HG03066 (cell line): ENCODE measurements around the gene KLHL3.

ENCODE experiments used
- ATAC-seq: cut with Tn5 transposase; IDR thresholded peaks from one replicate; pipeline ENCODE4 v1.9.1; 2021; ENCODE audit warnings: low read depth; ENCODE audit not compliant: unreplicated experiment

Gene KLHL3

DNA sequence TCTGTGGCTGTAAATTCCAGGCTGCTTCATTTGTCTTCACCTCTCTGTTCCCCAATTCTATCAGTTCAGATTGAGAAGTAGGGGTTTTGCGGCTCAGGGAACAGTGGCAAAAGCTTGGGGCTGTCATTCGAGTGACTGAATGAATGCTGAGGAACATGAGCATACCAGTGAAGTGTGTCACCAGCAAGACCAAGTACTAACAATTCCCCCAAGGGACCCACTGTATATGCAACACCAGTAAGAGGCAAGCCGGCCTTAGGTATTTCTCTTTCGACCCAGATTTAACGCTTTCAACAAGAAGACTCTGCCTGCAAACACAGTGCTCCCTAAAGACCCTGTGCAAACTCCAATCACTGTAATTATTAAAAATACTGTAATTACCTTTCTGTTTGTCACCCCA is 25.8 kb downstream of the KLHL3 start:
- ATAC-seq, result no peak

DNA sequence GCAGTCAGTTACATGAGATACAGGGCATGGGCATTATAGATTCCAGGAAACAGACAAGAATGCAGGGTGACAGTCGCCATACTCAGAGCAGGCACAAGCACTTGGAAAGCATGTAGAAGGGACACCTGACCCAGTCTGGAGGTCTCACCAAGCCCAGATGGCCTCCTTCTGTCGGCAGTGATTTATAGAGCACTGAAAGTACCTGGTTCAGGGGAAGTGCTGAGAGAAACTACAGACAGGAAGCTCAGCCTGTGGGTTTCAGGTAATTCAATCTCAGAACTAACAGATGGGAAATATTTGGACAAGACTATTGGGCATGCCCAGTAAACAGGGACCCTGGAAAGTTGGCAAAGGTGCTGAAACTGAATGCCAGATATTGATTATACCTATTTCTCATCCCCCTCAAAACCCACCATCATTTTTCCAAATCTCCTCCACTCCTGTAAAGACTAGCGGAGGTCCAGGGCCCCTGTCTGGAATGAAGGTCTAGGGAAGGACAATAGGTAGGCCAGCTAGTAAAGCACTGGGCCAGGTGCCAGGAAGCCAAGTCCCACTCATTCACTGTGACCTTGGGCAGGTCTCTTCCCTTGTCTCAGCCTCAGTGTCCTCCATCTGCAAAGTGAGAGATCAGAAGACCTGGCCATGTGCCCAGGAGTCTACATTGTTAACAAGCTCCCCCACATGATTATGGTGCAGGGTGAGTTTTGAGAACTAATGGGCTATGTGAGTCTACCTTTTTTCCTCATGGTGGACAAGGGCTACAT is 26.9 kb downstream of the KLHL3 start:
- ATAC-seq, result no peak

DNA sequence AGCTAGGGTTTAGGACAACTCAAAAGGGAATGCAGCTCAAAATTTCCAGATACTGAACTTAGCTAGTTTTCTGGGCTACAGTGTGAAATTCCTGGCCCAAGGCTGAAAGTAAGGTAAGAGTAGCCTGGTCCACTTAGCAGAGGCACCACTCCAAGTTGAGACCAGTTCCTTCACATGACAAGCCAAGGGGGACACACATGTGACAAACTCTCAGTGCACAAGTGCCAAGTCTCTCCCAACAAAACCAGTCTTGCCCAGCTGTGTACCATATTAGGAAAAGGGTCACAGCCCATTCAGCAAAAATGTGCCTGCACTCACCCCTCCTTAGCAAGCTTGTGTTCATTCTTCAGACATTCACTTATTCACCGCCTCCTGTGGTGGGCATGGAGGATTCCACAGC is 27.8 kb downstream of the KLHL3 start:
- ATAC-seq, result no peak

DNA sequence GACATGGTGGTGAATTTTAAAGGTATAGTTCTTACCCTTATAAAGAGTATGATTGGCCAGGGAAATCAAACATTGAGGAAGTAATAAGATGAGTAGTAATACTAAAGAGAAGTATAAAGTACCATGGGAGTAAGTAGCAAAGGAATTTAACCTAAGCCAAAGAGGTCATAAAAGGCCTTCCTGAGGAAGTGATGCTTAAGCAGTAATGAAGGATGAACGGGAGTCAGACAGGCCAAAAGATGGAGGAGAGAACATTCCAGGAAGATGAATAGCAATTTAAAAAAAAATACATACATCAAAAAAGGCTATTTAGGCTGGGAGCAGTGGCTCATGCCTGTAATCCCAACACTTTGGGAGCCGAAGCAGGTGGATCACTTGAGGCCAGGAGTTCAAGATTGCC is 29.0 kb downstream of the KLHL3 start:
- no peak for ATAC-seq

DNA sequence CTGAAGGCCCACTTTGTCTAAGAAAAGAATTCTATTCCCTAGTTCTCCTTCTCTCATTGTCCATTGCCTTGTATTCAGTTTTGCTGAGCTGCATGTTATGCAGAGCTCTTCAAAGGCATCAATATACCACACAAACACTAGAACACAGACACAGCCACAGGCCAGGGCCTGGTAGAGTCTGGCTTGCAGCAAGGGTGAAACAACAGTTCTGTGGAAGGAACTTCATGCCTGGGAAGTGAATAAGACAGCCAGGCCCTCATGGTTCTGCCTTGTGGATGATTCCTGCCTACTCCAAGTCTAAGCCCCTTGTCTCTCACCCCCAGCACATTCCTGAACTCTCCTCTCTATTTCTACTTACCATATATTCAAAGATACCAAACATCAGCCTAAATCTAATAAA is 30.8 kb downstream of the KLHL3 start:
- ATAC-seq, result no peak

DNA sequence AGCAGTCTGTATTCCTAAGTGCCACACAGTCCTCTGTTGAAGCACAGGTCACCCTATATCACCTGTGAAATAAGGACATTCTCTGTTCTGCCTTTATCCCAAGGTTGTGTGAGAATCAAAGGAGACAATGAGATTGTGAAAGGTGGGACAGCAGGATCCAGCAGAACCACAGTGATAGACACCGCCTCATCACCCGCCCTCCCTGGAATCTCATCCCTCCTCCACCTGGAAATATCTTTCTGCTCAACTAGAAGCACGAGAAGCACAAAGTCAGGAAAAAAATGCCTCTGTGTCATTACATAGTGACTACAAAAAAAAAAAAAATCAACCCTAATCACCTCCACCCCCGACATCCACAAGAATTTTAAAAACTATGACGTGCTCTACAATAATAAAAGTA is 32.3 kb downstream of the KLHL3 start:
- ATAC-seq, result no peak

DNA sequence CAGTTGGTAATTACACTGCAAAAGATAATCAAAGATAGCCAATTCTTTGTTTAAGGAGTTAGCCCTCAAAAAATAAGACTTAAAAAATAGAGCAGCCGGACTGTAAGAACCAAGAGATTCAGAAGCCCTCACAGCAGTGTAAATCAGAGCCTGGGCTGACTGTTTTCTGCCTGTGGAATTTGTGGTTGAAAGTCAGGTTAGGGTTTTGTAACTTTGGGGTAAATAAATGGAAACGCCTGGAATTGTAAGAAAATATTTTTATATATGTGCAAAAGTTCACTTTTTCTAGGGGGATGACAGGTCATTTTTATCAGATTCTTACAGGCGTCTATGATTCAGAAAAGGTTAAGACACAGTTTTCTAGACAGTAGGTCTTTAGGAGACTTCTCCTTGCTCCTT is 35.6 kb downstream of the KLHL3 start:
- no peak for ATAC-seq

DNA sequence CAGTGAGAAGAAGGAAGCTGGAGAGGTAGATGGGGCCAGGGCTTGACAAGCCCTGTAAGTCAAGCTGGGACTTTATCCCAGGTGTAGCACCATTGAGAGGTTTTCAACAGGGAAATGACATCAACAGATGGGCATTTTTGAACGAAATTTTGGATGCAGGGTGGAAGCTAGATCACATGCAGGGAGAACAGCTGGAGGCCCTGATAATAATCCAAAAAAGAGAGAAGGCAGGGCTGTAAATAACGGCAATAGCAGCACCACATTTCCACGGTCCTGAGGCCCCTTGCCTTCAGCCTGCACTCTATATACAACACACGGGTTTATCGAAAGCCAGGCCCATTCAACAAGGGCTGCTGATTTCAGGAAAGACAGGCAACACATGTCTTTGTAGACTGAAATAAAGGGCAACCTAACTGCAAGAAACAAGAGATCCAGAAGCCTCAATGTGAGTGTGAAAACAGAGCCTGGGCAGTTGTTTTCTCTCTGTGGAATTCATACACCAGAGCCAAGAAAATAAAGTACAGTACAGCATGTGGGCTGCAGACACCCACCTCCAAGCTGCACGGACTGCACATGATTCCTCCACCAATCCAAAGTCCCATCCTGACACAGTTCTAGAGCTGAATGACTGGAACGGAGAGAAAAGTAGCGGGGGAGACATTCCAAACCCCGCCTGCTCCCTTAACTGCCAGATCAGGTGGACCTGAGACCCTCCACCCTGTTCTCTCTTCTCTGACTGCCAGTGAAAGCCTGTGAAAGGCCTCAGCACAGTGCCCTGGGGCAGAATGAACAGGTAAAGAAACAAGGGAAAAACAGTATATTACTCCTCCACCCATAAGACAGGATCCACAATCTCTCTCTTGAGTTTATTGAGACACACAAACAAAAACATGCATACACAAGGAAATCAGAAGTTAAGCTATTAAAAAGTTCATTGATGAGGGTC is 36.3 kb downstream of the KLHL3 start:
- no peak for ATAC-seq

DNA sequence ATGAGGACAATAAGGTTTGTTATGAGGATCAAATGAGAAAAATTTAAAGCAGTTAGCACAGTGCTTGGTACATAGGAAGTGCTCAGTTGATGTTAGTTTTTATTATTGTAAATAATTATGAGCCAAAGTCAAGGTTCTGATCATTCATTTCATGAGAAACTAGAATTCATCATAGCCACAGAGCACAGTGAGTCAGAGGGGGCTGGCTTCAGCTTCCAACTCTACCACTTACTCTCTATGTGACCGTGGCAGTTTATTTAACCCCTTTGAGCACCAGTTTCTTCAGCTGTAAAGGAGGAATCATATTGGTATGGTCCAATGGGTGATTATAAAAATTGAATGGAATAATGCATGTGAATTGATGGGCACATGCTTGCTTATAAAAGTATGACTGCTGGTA is 39.4 kb downstream of the KLHL3 start:
- no peak for ATAC-seq

DNA sequence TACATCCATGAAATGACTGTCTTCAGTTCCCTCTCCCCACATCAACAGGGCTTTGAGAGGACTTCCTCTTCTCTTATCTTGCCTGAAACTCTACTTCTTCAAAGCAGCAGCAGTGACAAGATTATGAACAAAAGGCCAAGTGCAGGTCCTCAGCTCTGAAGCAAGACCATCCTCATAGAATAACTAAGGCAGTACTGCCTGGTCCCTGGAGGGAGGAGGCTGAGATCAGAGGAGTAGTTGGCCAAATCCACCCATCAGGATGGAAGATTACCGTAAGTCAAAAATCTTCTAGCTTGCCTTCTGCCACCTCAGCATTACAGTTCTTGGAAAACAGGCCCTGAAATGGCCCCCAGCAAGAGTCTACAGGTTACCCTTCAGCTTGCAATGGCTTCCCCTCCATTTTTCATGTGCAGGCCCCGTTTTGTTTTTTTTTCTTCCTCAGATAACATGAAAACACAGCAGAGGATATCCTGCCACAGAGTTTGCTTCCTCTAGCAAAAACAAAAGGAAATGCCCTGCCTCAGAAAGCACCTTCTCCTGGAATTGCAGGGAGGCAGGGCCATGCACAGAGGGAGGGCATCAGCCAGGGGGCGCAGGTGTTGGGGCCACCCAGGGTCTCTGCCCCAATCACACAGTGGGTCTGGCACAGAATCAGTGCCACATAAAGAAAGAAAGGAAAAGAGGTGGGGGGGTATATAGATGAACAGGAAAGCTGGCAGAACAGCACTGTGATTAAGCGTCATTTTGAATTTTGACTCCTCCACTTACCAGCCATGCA is 40.0 kb downstream of the KLHL3 start:
- no peak for ATAC-seq

DNA sequence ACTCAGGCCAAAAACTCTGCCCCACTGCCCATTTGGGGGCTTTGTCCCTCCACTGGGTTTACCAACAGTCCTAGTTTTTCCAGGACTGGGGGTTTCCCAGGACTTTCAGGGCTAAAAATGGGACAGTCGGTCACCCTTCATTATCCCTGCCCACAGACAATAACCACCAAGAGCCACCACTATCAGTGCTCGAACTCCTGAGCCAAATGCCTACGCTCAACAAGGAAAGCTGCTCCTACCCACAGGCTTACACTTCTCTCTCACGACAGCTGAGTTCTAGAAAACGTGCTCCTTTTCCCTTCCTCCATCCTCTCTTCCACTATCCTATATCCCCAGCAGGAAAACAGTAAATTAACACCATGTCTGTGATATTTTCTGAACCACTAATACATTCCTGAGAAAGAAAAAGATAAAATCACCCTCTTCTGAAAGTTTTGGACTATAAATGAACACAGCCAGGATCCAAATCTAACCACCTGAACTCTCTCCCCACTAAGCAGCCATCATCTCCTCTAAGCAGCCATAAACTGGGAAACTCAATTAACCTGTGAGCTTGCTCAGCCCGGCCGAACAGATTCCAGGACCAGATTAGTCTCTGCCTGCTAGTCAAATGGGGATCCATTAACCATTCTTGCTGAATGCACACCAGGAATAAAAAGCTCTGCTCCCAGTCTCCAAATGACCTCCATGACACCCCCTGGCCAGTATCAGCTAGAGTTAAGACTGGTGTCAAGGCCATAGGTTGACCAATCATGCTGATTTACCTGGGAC is 41.8 kb downstream of the KLHL3 start:
- ATAC-seq, result no peak

DNA sequence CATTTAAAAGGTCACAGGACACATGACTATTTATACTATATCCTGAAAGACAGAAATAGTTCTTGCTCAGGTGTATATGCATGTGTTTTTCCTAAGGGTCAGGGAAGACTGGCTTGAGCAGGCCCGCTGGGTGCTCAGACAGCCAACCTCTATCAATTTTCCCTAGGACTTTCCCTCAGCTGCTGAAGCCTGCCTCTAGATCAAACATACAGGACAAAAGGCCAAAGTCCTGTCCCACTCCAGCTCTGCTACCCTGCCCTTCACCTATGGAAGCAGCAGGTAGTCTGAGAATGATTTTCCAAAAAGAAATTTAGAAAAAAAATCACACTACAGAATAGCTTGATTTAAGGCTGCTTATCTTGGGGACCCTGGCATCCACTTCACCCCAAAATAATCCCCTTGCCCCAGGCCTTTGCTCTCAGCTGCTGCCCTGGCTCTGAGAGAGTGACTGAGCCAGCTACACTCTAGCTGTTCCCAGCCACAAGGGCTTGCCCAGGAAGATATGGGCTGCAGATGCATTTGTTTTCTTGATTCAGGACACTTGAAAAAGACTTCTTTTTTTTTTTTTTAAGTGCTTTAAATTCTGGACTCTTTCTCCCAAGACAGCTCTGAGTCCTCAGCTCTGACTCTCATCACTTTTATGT is 42.5 kb downstream of the KLHL3 start:
- ATAC-seq, result no peak

DNA sequence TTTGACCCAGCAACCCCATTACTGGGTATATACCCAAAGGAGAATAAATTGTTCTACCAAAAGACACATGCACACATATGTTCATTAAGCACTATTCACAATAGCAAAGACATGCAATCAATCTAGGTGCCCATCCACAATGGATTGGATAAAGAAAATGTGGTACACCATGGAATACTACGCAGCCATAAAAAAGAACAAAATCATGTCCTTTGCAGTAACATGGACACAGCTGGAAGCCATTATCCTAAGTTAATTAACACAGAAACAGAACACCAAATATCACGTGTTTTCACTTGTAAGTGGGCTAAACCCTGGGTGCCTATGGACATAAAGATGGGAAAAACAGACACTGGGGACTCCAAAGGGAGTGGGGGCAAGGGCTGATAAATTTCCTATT is 46.6 kb downstream of the KLHL3 start:
- no peak for ATAC-seq

DNA sequence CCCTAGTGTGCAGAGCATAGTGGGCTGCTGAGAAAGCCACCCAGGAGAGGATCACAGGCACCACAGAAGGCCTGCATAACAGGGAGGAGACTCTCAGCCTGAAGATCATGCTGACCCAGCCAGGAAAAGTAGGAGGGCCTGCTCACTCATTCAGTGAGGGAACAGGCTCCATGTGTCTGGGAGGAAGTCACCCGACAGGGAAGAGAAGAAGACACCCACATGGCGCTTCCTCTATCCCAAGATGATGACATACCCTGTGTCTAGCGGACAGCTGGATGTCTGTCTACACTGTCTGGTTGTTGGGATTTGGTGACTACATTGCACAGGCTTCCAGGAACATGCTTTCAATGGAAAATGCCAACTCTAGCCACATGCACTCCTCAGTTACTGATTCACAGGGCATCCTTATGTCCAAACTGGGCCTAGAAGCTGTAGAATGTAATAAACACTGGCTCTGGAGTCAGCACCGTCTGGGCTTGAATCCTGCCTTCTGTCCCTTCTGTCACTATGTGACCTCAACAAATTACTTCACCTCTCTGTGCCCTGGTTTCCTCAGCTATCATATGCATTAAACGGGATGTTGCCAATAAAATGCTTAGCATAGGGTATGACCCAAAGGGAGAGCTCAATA is 47.6 kb downstream of the KLHL3 start:
- no peak for ATAC-seq

DNA sequence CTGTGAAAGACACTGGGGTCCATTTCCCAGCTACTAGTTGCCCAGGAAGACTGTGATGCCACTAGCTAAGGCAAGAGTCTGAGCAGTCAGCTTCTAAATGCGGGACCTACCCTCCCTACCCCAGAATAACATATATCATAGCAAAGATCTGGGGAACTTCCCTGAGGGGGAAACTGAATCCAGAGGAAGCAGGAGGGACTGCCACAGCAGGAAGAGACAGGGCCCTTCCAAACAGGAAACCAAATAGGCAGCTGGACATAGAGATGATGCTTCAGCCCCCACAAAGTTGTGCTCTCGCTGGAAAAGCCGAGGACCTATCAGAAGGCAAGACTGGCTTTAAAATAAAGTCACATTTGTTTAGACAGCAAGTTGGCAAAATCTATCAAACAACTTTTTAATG is 51.1 kb downstream of the KLHL3 start:
- no peak for ATAC-seq

DNA sequence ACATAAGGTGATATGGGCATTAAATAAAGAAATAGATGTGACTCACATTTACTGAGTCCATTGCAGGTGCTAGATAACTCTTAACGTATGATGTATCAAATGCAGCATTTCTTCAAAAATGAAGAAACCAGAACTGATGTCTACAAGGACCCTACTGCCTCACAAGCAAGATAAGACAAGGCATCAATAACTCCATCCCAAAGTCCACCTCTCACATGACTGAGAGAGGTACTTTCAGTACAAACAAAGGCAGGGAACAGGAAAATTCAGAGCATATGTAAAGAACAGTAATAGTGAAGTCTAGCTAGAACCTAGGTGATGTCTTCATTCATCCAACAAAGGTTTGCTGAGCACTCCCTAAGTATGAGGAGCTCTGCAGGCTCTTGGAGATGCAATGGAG is 54.7 kb downstream of the KLHL3 start:
- no peak for ATAC-seq

DNA sequence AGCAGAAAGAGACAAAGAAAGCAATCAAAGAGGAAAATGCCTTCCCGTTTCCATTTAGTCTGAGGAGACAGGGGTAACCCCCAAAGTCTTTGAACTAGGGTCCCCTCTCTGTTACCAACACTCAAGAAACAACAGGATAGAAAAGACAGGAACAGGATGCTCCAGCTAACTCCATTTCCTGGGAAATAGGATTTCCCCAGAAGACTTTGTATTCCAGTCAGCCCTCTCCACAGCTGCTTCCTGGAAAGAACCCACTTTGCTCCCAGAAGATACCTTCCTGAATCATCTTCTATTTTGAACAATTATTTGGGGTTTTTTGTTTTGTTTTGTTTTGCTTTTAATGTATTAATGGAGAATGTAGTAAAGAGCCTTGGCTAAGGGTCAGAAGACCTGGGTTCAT is 56.0 kb downstream of the KLHL3 start:
- no peak for ATAC-seq

DNA sequence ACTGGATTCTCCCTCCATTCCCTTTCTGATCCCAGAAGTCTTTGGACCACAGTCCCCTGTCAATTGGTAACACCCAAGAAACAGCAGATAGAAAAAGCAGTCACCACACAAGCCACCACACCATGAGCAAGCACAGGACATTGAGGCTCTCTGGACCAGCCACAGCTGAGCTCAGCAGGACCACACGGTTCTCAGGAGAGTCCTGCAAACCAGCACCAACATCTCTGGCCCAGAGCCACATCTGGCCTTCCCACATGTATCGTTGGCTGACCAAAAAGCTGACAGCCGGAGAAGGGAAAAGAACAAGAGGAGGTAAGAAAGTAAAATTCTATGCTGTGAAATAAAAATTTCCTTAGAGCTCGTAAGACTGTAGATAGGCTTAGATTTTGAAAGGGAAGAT is 56.7 kb downstream of the KLHL3 start:
- no peak for ATAC-seq

DNA sequence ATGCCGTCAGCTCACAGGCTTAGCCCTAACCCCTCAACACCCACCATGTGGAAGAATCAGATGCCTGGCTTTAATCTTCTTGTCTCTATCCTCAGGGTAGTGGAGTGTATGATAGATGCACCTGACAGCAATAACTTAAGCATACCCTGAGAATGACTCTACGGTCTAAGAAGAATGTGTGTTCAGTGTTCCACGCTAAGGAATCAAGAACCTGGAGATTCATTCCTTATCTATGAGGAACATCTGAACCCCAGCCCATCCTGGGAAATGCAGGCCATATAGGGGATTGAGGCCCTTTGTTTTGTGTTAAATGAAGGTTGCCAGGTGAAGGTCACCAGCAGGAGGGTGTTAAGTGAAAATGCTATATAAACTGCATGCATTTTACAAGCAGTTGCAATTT is 63.0 kb downstream of the KLHL3 start:
- no peak for ATAC-seq
